HCT116 (cell line): ENCODE measurements around the gene MED27. TPM values are rescaled to one million over a fixed set of nuclear protein-coding genes. Genes with fewer than 3 reads are reported as not detected.

ENCODE experiments used
- ATAC-seq: fragments of 200-7000 bp; cut with Tn5 transposase; 2 replicates; pipeline ENCODE4 v1.9.1; 2020; ENCODE audit warnings: mild to moderate bottlenecking, moderate library complexity
- BruUV-seq: library from RNA; stranded (reverse); fragments of 400-500 nt; replicated peaks from 2 replicates; lab custom pipeline; 2021; lab: Mats Ljungman, UMichigan
- CTCF ChIA-PET: fragments of 300-600 bp; sonication (Branson Sonifier 250); formaldehyde crosslinking; loops from one replicate; lab custom pipeline; 2021; ENCODE audit warnings: antibody characterized with exemption; lab: Charles Lee
- POLR2A ChIA-PET: fragments of 300-600, 350-600 bp; sonication (Branson Sonifier 250); formaldehyde crosslinking; loops from one replicate; lab custom pipeline; 2021; ENCODE audit warnings: antibody characterized with exemption; lab: Charles Lee
- RAD21 ChIA-PET, 2 experiments: fragments of 300-600 bp; sonication (Branson Sonifier 250); formaldehyde crosslinking; loops; one replicate each; lab custom pipeline; 2023; ENCODE audit warnings: low total read pairs in 2 of 2; ENCODE audit not compliant: uncharacterized antibody in 2 of 2, unreplicated experiment in 2 of 2, low non-redundant PET in 1 of 2; lab: Charles Lee
- DNase-seq: peaks from one replicate; pipeline ENCODE4 v3.0.0-alpha.2; 2010; ENCODE audit warnings: low read depth, low spot score
- H2AFZ ChIP-seq: fragments of 200-600 bp; shearing (Covaris generic), sonication (generic); 2 replicates; pipeline ENCODE4 v1.6.1; 2017; ENCODE audit warnings: low read depth, mixed run types, mixed read lengths, antibody characterized with exemption, low read length; ENCODE audit not compliant: poor library complexity, severe bottlenecking
- H3K27ac ChIP-seq: 2 replicates; pipeline ENCODE4 v1.5.1; 2012; ENCODE audit warnings: low read depth, low read length
- H3K27me3 ChIP-seq: fragments of 200-600 bp; sonication (generic); 2 replicates; pipeline ENCODE4 v1.6.1; 2016; ENCODE audit warnings: mixed run types, low read length, mixed read lengths; ENCODE audit not compliant: insufficient read depth
- H3K36me3 ChIP-seq, 2 experiments: fragments of 200-500 bp in 1 of 2; fragments of 200-600 bp in 1 of 2; sonication (Bioruptor generic) in 1 of 2; sonication (generic) in 1 of 2; 2 replicates each; pipeline versions ENCODE4 v1.5.1 to v1.6.1; 2014 to 2016; ENCODE audit warnings: low read length in 2 of 2, inconsistent platforms in 1 of 2, mixed read lengths in 1 of 2, mixed run types in 1 of 2; ENCODE audit not compliant: insufficient read depth in 2 of 2, control insufficient read depth in 1 of 2
- H3K4me1 ChIP-seq, 2 experiments: fragments of 200-600 bp in 1 of 2; sonication (generic) in 1 of 2; 2 replicates each; pipeline versions ENCODE4 v1.5.1 to v1.6.1; 2012 to 2017; ENCODE audit warnings: low read length in 2 of 2, inconsistent platforms in 1 of 2, mild to moderate bottlenecking in 1 of 2, mixed read lengths in 1 of 2, mixed run types in 1 of 2, moderate library complexity in 1 of 2; ENCODE audit not compliant: insufficient read depth in 2 of 2, control insufficient read depth in 1 of 2
- H3K4me2 ChIP-seq: fragments of 200-600 bp; sonication (generic); 2 replicates; pipeline ENCODE4 v1.6.1; 2017; ENCODE audit warnings: mixed run types, low read length, mixed read lengths
- H3K4me3 ChIP-seq, 2 experiments: fragments of 200-600 bp in 1 of 2; sonication (generic) in 1 of 2; replicated peaks in 1 of 2; 2 replicates each; pipeline ENCODE4 v1.5.1; 2011 to 2016; ENCODE audit warnings: low read length in 2 of 2, control low read depth in 1 of 2, low read depth in 1 of 2, mild to moderate bottlenecking in 1 of 2, mixed read lengths in 1 of 2, mixed run types in 1 of 2
- H3K79me2 ChIP-seq: fragments of 200-600 bp; sonication (generic); 2 replicates; pipeline ENCODE4 v1.6.1; 2017; ENCODE audit warnings: mild to moderate bottlenecking, mixed run types, low read length, moderate library complexity, mixed read lengths; ENCODE audit not compliant: insufficient read depth
- H3K9ac ChIP-seq: fragments of 200-600 bp; sonication (generic); 2 replicates; pipeline ENCODE4 v1.6.1; 2016; ENCODE audit warnings: low read length, mixed read lengths
- H3K9me2 ChIP-seq: fragments of 200-600 bp; sonication (generic), shearing (Covaris generic); 2 replicates; pipeline ENCODE4 v1.6.1; 2017; ENCODE audit warnings: mixed run types, mild to moderate bottlenecking, moderate library complexity; ENCODE audit not compliant: insufficient read depth
- H3K9me3 ChIP-seq, 2 experiments: fragments of 200-500 bp in 1 of 2; fragments of 200-600 bp in 1 of 2; sonication (Bioruptor generic) in 1 of 2; sonication (generic) in 1 of 2; 2 replicates each; pipeline ENCODE4 v1.6.1; 2014 to 2017; ENCODE audit warnings: low read length in 2 of 2, mixed read lengths in 2 of 2, inconsistent platforms in 1 of 2, low read depth in 1 of 2, mild to moderate bottlenecking in 1 of 2, mixed run types in 1 of 2, moderate library complexity in 1 of 2; ENCODE audit not compliant: control insufficient read depth in 1 of 2, insufficient read depth in 1 of 2
- H4K20me1 ChIP-seq: fragments of 200-600 bp; sonication (generic), shearing (Covaris generic); 2 replicates; pipeline ENCODE4 v1.6.1; 2017; ENCODE audit warnings: mixed run types, mild to moderate bottlenecking, moderate library complexity; ENCODE audit not compliant: insufficient read depth
- CBX3 ChIP-seq: IDR thresholded peaks from 2 replicates; pipeline ENCODE4 v1.6.1; 2012; ENCODE audit warnings: low read depth
- EGR1 ChIP-seq: IDR thresholded peaks from 2 replicates; pipeline ENCODE4 v1.6.1; 2012; ENCODE audit warnings: low read depth
- EZH2 ChIP-seq: fragments of 200-600 bp; sonication (generic); IDR thresholded peaks from 2 replicates; pipeline ENCODE4 v1.6.1; 2017; ENCODE audit warnings: antibody characterized with exemption, mixed run types
- JUND ChIP-seq: IDR thresholded peaks from 2 replicates; pipeline ENCODE4 v1.6.1; 2012
- MAX ChIP-seq: IDR thresholded peaks from 2 replicates; pipeline ENCODE4 v1.6.1; 2012
- POLR2A ChIP-seq: IDR thresholded peaks from 2 replicates; pipeline ENCODE4 v1.7.0; 2011; ENCODE audit warnings: borderline replicate concordance; ENCODE audit not compliant: insufficient read depth, insufficient read length; ENCODE audit errors: extremely low read depth
- SIN3A ChIP-seq: IDR thresholded peaks from 2 replicates; pipeline ENCODE4 v1.6.1; 2012; ENCODE audit warnings: low read depth
- SP1 ChIP-seq: IDR thresholded peaks from 2 replicates; pipeline ENCODE4 v1.6.1; 2012; ENCODE audit warnings: low read depth
- SRF ChIP-seq: IDR thresholded peaks from 2 replicates; pipeline ENCODE4 v1.6.1; 2012; ENCODE audit warnings: low read depth
- TCF7L2 ChIP-seq: IDR thresholded peaks from 2 replicates; pipeline ENCODE4 v1.7.0; 2011; ENCODE audit warnings: borderline replicate concordance, inconsistent platforms; ENCODE audit not compliant: insufficient read depth, insufficient read length; ENCODE audit errors: extremely low read depth
- YY1 ChIP-seq: IDR thresholded peaks from 2 replicates; pipeline ENCODE4 v1.6.1; 2011; ENCODE audit warnings: low read length, low read depth, moderate library complexity, mild to moderate bottlenecking; ENCODE audit not compliant: insufficient replicate concordance; ENCODE audit errors: extremely low read depth
- ZFX ChIP-seq: fragments of 450-650 bp; IDR thresholded peaks from 2 replicates; pipeline ENCODE4 v1.6.1; 2017
- intact Hi-C: fragments of 100-400 bp; cut with micrococcal nuclease; formaldehyde crosslinking; loops from 2 replicates; pipeline ENCODE4 v1.10.0; 2022
- total RNA-seq: library from RNA; stranded (reverse); gene quantifications from one replicate; pipeline ENCODE4 v1.2.1, GENCODE V29; 2021; ENCODE audit not compliant: unreplicated experiment
- TF ChIP-seq, protein P1 (sequence below): IDR thresholded peaks from 2 replicates; pipeline ENCODE4 v1.6.1; 2012; ENCODE audit warnings: low read depth
- TF ChIP-seq, protein P2 (sequence below), 3 experiments: fragments of 200-600 bp in 1 of 3; sonication (generic) in 1 of 3; IDR thresholded peaks in 2 of 3; conservative IDR thresholded peaks in 1 of 3; 2 replicates each; pipeline ENCODE4 v1.5.1; 2012 to 2017; ENCODE audit warnings: low read depth in 2 of 3, low read length in 2 of 3, antibody characterized with exemption in 1 of 3, borderline replicate concordance in 1 of 3, control low read depth in 1 of 3, mild to moderate bottlenecking in 1 of 3, mixed read lengths in 1 of 3, mixed run types in 1 of 3, moderate library complexity in 1 of 3; ENCODE audit not compliant: insufficient read depth in 1 of 3

The MED27 gene
- total RNA-seq, 1 experiment from 2014 or later = 26.9 TPM

DNA sequence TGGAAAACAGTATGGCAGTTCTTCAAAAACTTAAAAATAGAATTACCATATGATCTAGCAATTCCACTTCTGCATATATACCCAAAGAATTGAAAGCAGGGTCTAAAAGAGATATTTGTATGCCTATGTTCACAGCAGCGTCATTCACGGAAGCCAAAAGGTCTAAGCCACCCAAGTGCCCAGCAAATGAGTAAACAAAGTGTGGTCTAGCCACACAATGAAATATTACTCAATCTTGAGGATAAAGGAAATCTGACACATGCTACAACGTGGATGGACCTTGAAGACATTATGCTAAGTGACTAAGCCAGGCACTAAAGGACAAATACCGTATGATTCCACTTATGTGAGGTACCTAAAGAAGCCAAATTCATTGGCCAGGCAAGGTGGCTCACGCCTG, 11.1 kb upstream of the MED27 start (continued):
- TF ChIP-seq, protein P1, sequence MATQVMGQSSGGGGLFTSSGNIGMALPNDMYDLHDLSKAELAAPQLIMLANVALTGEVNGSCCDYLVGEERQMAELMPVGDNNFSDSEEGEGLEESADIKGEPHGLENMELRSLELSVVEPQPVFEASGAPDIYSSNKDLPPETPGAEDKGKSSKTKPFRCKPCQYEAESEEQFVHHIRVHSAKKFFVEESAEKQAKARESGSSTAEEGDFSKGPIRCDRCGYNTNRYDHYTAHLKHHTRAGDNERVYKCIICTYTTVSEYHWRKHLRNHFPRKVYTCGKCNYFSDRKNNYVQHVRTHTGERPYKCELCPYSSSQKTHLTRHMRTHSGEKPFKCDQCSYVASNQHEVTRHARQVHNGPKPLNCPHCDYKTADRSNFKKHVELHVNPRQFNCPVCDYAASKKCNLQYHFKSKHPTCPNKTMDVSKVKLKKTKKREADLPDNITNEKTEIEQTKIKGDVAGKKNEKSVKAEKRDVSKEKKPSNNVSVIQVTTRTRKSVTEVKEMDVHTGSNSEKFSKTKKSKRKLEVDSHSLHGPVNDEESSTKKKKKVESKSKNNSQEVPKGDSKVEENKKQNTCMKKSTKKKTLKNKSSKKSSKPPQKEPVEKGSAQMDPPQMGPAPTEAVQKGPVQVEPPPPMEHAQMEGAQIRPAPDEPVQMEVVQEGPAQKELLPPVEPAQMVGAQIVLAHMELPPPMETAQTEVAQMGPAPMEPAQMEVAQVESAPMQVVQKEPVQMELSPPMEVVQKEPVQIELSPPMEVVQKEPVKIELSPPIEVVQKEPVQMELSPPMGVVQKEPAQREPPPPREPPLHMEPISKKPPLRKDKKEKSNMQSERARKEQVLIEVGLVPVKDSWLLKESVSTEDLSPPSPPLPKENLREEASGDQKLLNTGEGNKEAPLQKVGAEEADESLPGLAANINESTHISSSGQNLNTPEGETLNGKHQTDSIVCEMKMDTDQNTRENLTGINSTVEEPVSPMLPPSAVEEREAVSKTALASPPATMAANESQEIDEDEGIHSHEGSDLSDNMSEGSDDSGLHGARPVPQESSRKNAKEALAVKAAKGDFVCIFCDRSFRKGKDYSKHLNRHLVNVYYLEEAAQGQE = no peak
- TF ChIP-seq MAX (no peak), POLR2A (no peak), SP1 (no peak), EGR1 (no peak), SIN3A (no peak), TCF7L2 (no peak)
- TF ChIP-seq, protein P2, sequence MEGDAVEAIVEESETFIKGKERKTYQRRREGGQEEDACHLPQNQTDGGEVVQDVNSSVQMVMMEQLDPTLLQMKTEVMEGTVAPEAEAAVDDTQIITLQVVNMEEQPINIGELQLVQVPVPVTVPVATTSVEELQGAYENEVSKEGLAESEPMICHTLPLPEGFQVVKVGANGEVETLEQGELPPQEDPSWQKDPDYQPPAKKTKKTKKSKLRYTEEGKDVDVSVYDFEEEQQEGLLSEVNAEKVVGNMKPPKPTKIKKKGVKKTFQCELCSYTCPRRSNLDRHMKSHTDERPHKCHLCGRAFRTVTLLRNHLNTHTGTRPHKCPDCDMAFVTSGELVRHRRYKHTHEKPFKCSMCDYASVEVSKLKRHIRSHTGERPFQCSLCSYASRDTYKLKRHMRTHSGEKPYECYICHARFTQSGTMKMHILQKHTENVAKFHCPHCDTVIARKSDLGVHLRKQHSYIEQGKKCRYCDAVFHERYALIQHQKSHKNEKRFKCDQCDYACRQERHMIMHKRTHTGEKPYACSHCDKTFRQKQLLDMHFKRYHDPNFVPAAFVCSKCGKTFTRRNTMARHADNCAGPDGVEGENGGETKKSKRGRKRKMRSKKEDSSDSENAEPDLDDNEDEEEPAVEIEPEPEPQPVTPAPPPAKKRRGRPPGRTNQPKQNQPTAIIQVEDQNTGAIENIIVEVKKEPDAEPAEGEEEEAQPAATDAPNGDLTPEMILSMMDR (IDR thresholded peaks at IDR 0.05 in 2 of 3, conservative IDR thresholded peaks at IDR 0.05 in 1 of 3; ENCODE audit: borderline replicate concordance in 1 of 3, insufficient read depth in 1 of 3, low read depth in 2 of 3, low read length in 2 of 3) = no peak

DNA sequence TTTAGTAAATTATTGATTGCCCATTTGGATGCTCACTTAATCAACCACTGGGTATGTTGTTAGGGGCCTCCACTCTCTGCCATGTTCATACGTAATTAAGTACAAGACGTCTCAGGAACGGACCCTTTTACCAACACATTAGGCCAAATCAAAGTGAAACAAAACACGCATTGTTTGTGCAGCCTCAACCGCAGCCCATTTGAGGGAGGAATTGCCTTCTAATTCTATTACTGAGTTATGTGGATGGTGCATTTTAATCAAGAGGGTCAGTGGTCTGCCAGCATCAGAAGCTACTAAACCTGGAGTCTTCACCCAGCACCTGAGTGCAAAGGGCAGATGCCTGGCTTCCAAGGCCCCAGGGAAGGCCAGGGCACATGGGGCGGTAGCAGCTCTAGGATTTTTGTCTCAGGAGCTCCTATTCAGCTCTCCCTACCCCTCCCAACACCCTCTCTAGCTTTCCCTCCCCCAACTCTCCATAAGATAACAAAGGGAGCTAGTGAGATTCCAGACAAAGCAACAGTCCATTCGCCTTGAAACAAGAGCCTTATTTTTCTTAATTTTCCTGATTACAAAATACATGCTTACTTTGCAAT, 7.9 kb upstream of the MED27 start:
- POLR2A ChIA-PET = no interaction called here

More for the DNA sequence above, 7.9 kb upstream of the MED27 start:
- H3K27ac ChIP-seq = no peak overlapping the region
- H2AFZ ChIP-seq = no peak overlapping the region
- H4K20me1 ChIP-seq = no peaks in the 10 kb centered on the region
- H3K9me2 ChIP-seq = 0 out of 2 replicates have a peak, but pooled peaks cover 3% of the 10 kb centered on the region
- no peaks in the 10 kb centered on the region for H3K9me3 ChIP-seq
- peaks cover 9% of the 10 kb centered on the region; the same call in 1 of the 2 replicates for H3K27me3 ChIP-seq
- no peaks in the 10 kb centered on the region for H3K36me3 ChIP-seq
- DNase-seq (no peak), ATAC-seq (no peak)
- no peaks in the 10 kb centered on the region for H3K4me1 ChIP-seq
- no peaks in the 10 kb centered on the region for H3K79me2 ChIP-seq
- no peak overlapping the region for H3K4me2 ChIP-seq
- no peak overlapping the region for H3K4me3 ChIP-seq
- BruUV-seq = no TSS peak
- no peak overlapping the region for H3K9ac ChIP-seq
- no peak for TF ChIP-seq JUND
- TF ChIP-seq, protein P2 (IDR thresholded peaks at IDR 0.05 in 2 of 3, conservative IDR thresholded peaks at IDR 0.05 in 1 of 3; ENCODE audit: borderline replicate concordance in 1 of 3, insufficient read depth in 1 of 3, low read depth in 2 of 3, low read length in 2 of 3) = no peak
- TF ChIP-seq ZFX = no peak
- TF ChIP-seq SRF = no peak
- TF ChIP-seq YY1 = no peak
- TF ChIP-seq TCF7L2 = no peak
- no peak for TF ChIP-seq CBX3
- no peak for TF ChIP-seq EGR1
- no peak for TF ChIP-seq POLR2A
- no peak for TF ChIP-seq EZH2
- intact Hi-C loops = no loop called here
- ChIA-PET CTCF (no interaction called here), RAD21 (no interaction called here)
